ENCODE results near the gene PSMB8. TPM values are rescaled to one million over a fixed set of nuclear protein-coding genes. Genes with fewer than 3 reads are reported as not detected.

Gene PSMB8
- total and polyA plus RNA-seq, 2 of the 4 experiments (the other 2 are of a cell fraction): 31.6 to 33.3 TPM

- ChIA-PET CTCF (interaction anchor here (3.3 to 4.4 kb wide), 2 partner anchors 13 to 17 kb away, joined by 15 to 44 read pairs; partner anchors contain the start of gene TAP2), POLR2A (ENCODE audit: unreplicated experiment) (interaction anchor here (0.9 kb wide), 1 partner anchor 116 kb away, joined by 3 read pairs; no protein-coding TSS in a partner anchor)
- H2BK15ac ChIP-seq (ENCODE audit: low read depth, low read length): no peak overlapping the region
- no peak overlapping the region for H3K4ac ChIP-seq (ENCODE audit: low read depth, low read length)
- H2BK20ac ChIP-seq (ENCODE audit: low read depth, low read length): no peak overlapping the region
- H3K9ac ChIP-seq (ENCODE audit: low read depth, low read length): no peak overlapping the region
- H4K8ac ChIP-seq (ENCODE audit: low read depth in 2 of 2, low read length in 2 of 2): no peak overlapping the region
- no peak overlapping the region for H2AFZ ChIP-seq (replicated peaks; ENCODE audit: low read length, poor library complexity)
- in situ Hi-C loops (cut with MboI; ENCODE audit: low sequenced_read_pairs): no loop called here
- no peaks in the 10 kb centered on the region for H3K9me3 ChIP-seq (ENCODE audit: control insufficient read depth, insufficient read depth, low read length)
- no peaks in the 10 kb centered on the region for H4K20me1 ChIP-seq (ENCODE audit: insufficient read depth, low read length)
- TF ChIP-seq MXI1 (IDR thresholded peaks at IDR 0.05; ENCODE audit: borderline replicate concordance, low read depth, low read length) (no peak), FOS (IDR thresholded peaks at IDR 0.05; ENCODE audit: low read depth, low read length) (no peak), USF2 (IDR thresholded peaks at IDR 0.05; ENCODE audit: low read depth, low read length) (no peak), SMC3 (IDR thresholded peaks at IDR 0.05; ENCODE audit: low read depth, low read length) (no peak), BHLHE40 (IDR thresholded peaks at IDR 0.05; ENCODE audit: low read depth, low read length) (no peak), CEBPB (IDR thresholded peaks at IDR 0.05; ENCODE audit: low read depth, low read length) (no peak), NFE2L2 (IDR thresholded peaks at IDR 0.05; ENCODE audit: low read depth, low read length) (no peak)
- TF ChIP-seq, protein P1, sequence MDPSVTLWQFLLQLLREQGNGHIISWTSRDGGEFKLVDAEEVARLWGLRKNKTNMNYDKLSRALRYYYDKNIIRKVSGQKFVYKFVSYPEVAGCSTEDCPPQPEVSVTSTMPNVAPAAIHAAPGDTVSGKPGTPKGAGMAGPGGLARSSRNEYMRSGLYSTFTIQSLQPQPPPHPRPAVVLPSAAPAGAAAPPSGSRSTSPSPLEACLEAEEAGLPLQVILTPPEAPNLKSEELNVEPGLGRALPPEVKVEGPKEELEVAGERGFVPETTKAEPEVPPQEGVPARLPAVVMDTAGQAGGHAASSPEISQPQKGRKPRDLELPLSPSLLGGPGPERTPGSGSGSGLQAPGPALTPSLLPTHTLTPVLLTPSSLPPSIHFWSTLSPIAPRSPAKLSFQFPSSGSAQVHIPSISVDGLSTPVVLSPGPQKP (IDR thresholded peaks at IDR 0.05; ENCODE audit: borderline replicate concordance, low read depth, low read length): no peak
- no peak for ATAC-seq (ENCODE audit: low read depth)
- H3K4me3 ChIP-seq (ENCODE audit: insufficient read depth, low read depth, low read length): no peak overlapping the region
- no peak overlapping the region for H3K14ac ChIP-seq (replicated peaks; ENCODE audit: low read depth, low read length)
- no peak overlapping the region for H4K91ac ChIP-seq (ENCODE audit: insufficient read depth, low read depth, low read length)
- H3K79me1 ChIP-seq (ENCODE audit: low read depth in 1 of 2, low read length in 2 of 2): peaks cover 8 to 29% of the 10 kb centered on the region in 2 experiments
- no peak overlapping the region for H3K23ac ChIP-seq (ENCODE audit: low read depth, low read length)
- H3K36me3 ChIP-seq (ENCODE audit: control insufficient read depth, insufficient read depth, low read length): peaks cover 5% of the 10 kb centered on the region
- H3K4me2 ChIP-seq (ENCODE audit: low read depth, low read length): no peak overlapping the region
- dilution Hi-C loops (cut with HindIII; ENCODE audit: low sequenced_read_pairs, unreplicated experiment): no loop called here
- H3K27ac ChIP-seq (ENCODE audit: insufficient read depth, low read length): no peak overlapping the region
- no peak overlapping the region for H3K18ac ChIP-seq (ENCODE audit: low read depth, low read length)
- H3K4me1 ChIP-seq (ENCODE audit: control insufficient read depth, insufficient read depth, low read length): peaks cover 4% of the 10 kb centered on the region
- no peak for DNase-seq
- no peak overlapping the region for H2AK9ac ChIP-seq (replicated peaks; ENCODE audit: low read depth, low read length, poor library complexity)
- H4K5ac ChIP-seq (ENCODE audit: low read depth, low read length): no peak overlapping the region
- no peak overlapping the region for H2AK5ac ChIP-seq (ENCODE audit: low read depth, low read length)
- BruUV-seq (replicated peaks): no TSS peak
- WGBS, 2 experiments (ENCODE audit: extremely low coverage in 2 of 2, insufficient read length in 1 of 2): no CpG with 5 or more reads among the region's 8 CpGs
- no peak overlapping the region for H2BK120ac ChIP-seq (ENCODE audit: low read depth, low read length)
- intact Hi-C loops (cut with micrococcal nuclease): no loop called here
- no peak overlapping the region for H2BK5ac ChIP-seq (ENCODE audit: low read depth, low read length, poor library complexity, severe bottlenecking)
- no peaks in the 10 kb centered on the region for H3K27me3 ChIP-seq (ENCODE audit: control insufficient read depth, insufficient read depth, low read length)
- H3K56ac ChIP-seq (ENCODE audit: extremely low read depth, insufficient read depth, low read length): no peak overlapping the region
- peaks cover 11% of the 10 kb centered on the region for H3K9me1 ChIP-seq (ENCODE audit: insufficient read depth, low read length)
Measured at GRCh38 chr6:32855467-32856174, 11.8 kb upstream of the PSMB8 start.

Measured in IMR-90 (cell line).